Endothelial cell of umbilical vein (primary cell): ENCODE measurements around the gene FAM186B. TPM values are rescaled to one million over a fixed set of nuclear protein-coding genes. Genes with fewer than 3 reads are reported as not detected.

Source experiments
- BruUV-seq: library from RNA; stranded (reverse); fragments of 400-500 nt; replicated peaks from 2 replicates; lab custom pipeline; 2021; lab: Mats Ljungman, UMichigan
- CTCF ChIA-PET: fragments of 300-600, 350-600 bp; sonication (Branson Sonifier 250); formaldehyde crosslinking; loops from one replicate; lab custom pipeline; 2021; ENCODE audit warnings: antibody characterized with exemption, inconsistent platforms; lab: Charles Lee
- POLR2A ChIA-PET: fragments of 300-600, 350-600 bp; sonication (Branson Sonifier 250); formaldehyde crosslinking; loops from one replicate; lab custom pipeline; 2021; ENCODE audit warnings: antibody characterized with exemption, inconsistent platforms; lab: Charles Lee
- DNase-seq: peaks from one replicate; pipeline ENCODE4 v3.0.0-alpha.2; 2011; ENCODE audit warnings: low read depth, low spot score
- FAIRE-seq: peaks from 2 replicates; lab custom pipeline; 2011; peaks lifted over from hg19 to GRCh38; lab: Jason Lieb, UNC
- H2AFZ ChIP-seq: 2 replicates; pipeline ENCODE4 v1.6.0; 2012; ENCODE audit warnings: low read depth, low read length, control low read depth, inconsistent platforms
- H3K27ac ChIP-seq: 2 replicates; pipeline ENCODE4 v1.5.1; 2011; ENCODE audit warnings: low read depth, mild to moderate bottlenecking, control low read depth, low read length, moderate library complexity; ENCODE audit not compliant: insufficient read depth
- H3K27me3 ChIP-seq, 2 experiments: 2 replicates each; pipeline versions ENCODE4 v1.6.0 to v1.6.1; 2011; ENCODE audit warnings: low read length in 2 of 2, mixed read lengths in 1 of 2; ENCODE audit not compliant: control insufficient read depth in 2 of 2, insufficient read depth in 2 of 2
- H3K36me3 ChIP-seq, 2 experiments: 2 replicates in 1 of 2; 3 replicates in 1 of 2; pipeline ENCODE4 v1.5.1; 2011; ENCODE audit warnings: low read length in 2 of 2, mild to moderate bottlenecking in 1 of 2, moderate library complexity in 1 of 2; ENCODE audit not compliant: control insufficient read depth in 2 of 2, insufficient read depth in 2 of 2; ENCODE audit errors: extremely low read depth in 1 of 2
- H3K4me1 ChIP-seq: 3 replicates; pipeline ENCODE4 v1.5.1; 2011; ENCODE audit warnings: mild to moderate bottlenecking, low read length; ENCODE audit not compliant: control insufficient read depth, insufficient read depth; ENCODE audit errors: extremely low read depth
- H3K4me2 ChIP-seq: 2 replicates; pipeline ENCODE4 v1.6.1; 2011; ENCODE audit warnings: low read length, control low read depth, mixed read lengths; ENCODE audit not compliant: insufficient read depth
- H3K4me3 ChIP-seq, 3 experiments: fragments of 200-600 bp in 1 of 3; sonication (generic), shearing (Covaris generic) in 1 of 3; replicated peaks in 1 of 3; 2 replicates each; pipeline ENCODE4 v1.5.1; 2011 to 2016; ENCODE audit warnings: control low read depth in 3 of 3, low read length in 3 of 3, mild to moderate bottlenecking in 2 of 3, inconsistent platforms in 1 of 3, low read depth in 1 of 3, moderate library complexity in 1 of 3; ENCODE audit not compliant: insufficient read depth in 1 of 3
- H3K79me2 ChIP-seq: 2 replicates; pipeline ENCODE4 v1.6.0; 2012; ENCODE audit warnings: low read length, inconsistent platforms; ENCODE audit not compliant: control insufficient read depth, insufficient read depth
- H3K9ac ChIP-seq: replicated peaks from 2 replicates; pipeline ENCODE3; 2011; ENCODE audit warnings: low read length, control low read depth; ENCODE audit not compliant: insufficient read depth; ENCODE audit errors: extremely low read depth
- H3K9me1 ChIP-seq: replicated peaks from 3 replicates; pipeline ENCODE4 v1.6.0; 2011; ENCODE audit warnings: mild to moderate bottlenecking, low read length; ENCODE audit not compliant: control insufficient read depth, insufficient read depth; ENCODE audit errors: extremely low read depth
- H3K9me3 ChIP-seq: replicated peaks from 2 replicates; pipeline ENCODE4 v1.5.1; 2012; ENCODE audit warnings: low read length, inconsistent platforms; ENCODE audit not compliant: control insufficient read depth, insufficient read depth
- H4K20me1 ChIP-seq: replicated peaks from 2 replicates; pipeline ENCODE3; 2011; ENCODE audit warnings: mild to moderate bottlenecking, low read length; ENCODE audit not compliant: control insufficient read depth, insufficient read depth; ENCODE audit errors: extremely low read depth
- EZH2 ChIP-seq: IDR thresholded peaks from 2 replicates; pipeline ENCODE4 v1.6.1; 2012; ENCODE audit warnings: borderline replicate concordance, low read depth, mild to moderate bottlenecking, moderate library complexity, low read length, inconsistent platforms; ENCODE audit not compliant: severe bottlenecking
- FOS ChIP-seq: IDR thresholded peaks from 2 replicates; pipeline ENCODE4 v1.6.1; 2011; ENCODE audit warnings: mild to moderate bottlenecking, low read length, moderate library complexity, borderline replicate concordance; ENCODE audit not compliant: insufficient read depth
- GATA2 ChIP-seq: IDR thresholded peaks from 2 replicates; pipeline ENCODE4 v1.7.0; 2011; ENCODE audit warnings: low read depth, mild to moderate bottlenecking, moderate library complexity, mixed read lengths, low read length; ENCODE audit not compliant: insufficient read length, insufficient read depth
- JUN ChIP-seq: IDR thresholded peaks from 2 replicates; pipeline ENCODE4 v1.6.1; 2011; ENCODE audit warnings: borderline replicate concordance, low read depth; ENCODE audit not compliant: insufficient read length, insufficient read depth
- MAX ChIP-seq: IDR thresholded peaks from 2 replicates; pipeline ENCODE4 v1.6.1; 2011; ENCODE audit not compliant: insufficient read depth, insufficient read length
- MYC ChIP-seq: IDR thresholded peaks from one replicate; pipeline ENCODE4 v1.6.1; 2011; ENCODE audit warnings: mild to moderate bottlenecking, low read depth, low read length
- POLR2A ChIP-seq: IDR thresholded peaks from 2 replicates; pipeline ENCODE4 v1.6.1; 2012; ENCODE audit warnings: low read depth, mild to moderate bottlenecking, control low read depth, low read length
- POLR2AphosphoS5 ChIP-seq: IDR thresholded peaks from 2 replicates; pipeline ENCODE4 v1.6.1; 2012; ENCODE audit warnings: low read depth, mild to moderate bottlenecking, control low read depth, low read length, moderate library complexity; ENCODE audit not compliant: insufficient read depth
- dilution Hi-C: fragments of 300-500 bp; cut with MboI; formaldehyde crosslinking; loops from one replicate; pipeline ENCODE4 v1.15.0; 2019; ENCODE audit warnings: low sequenced_read_pairs; ENCODE audit not compliant: extremely low pct_ligation_motif_present
- intact Hi-C: fragments of 100-400 bp; cut with micrococcal nuclease; formaldehyde crosslinking; loops from one replicate; pipeline ENCODE4 v1.10.0; 2022
- polyA plus RNA-seq, 4 experiments: library from polyadenylated mRNA; depleted of rRNA in 3 of 4; stranded (reverse) in 3 of 4; unstranded in 1 of 4; fragments of >200 nt; gene quantifications; 2 replicates each; pipeline versions ENCODE4 v1.2.1 to v1.2.3, GENCODE V29; 2011 to 2012; ENCODE audit warnings: missing spikeins in 1 of 4
- total RNA-seq: library from RNA; stranded (reverse); gene quantifications from 2 replicates; pipeline ENCODE4 v1.2.3, GENCODE V29; 2021
- TF ChIP-seq, protein P1 (sequence below), 2 donors: IDR thresholded peaks; 1 replicate in 1 of 2; 2 replicates in 1 of 2; pipeline ENCODE4 v1.5.1; 2011; ENCODE audit warnings: low read length in 2 of 2, mild to moderate bottlenecking in 2 of 2, moderate library complexity in 2 of 2, control low read depth in 1 of 2, inconsistent platforms in 1 of 2, low read depth in 1 of 2; ENCODE audit not compliant: insufficient read depth in 1 of 2; ENCODE audit errors: extremely low read depth in 1 of 2

Gene FAM186B
- total and polyA plus RNA-seq, 2 donors (not counting 3 experiments of a cell fraction or from before 2014, with no cell fraction given), result 0.10 to 0.33 TPM

DNA sequence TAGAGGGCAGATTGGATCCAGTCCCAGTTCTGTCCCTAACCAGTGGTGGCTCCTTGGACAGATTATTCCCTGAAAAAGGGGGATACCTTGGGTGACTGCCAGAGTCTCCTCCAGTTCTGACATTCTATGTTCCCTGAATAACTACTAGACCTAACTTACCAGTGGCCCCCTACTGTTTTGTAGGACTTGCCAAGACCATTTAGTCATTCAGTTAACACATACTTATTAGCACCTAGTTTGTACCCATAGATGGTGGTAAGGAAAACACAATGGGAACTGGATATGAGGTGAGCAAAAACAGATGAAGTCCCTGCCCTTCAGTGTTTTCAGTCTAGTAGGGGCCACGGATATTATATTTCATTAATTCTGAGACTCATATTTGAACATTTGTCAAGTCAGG, 21.4 kb upstream of the FAM186B start:
- dilution Hi-C loops (no loop called here), intact Hi-C loops (no loop called here)
- CTCF ChIA-PET, result interaction anchor here (2.1 to 2.4 kb wide), 2 partner anchors 10 to 115 kb away, joined by 5 to 13 read pairs; partner anchors contain the start of gene TMBIM6
- DNase-seq (no peak), FAIRE-seq (no peak)
- TF ChIP-seq FOS (no peak), POLR2A (no peak), POLR2AphosphoS5 (no peak), MAX (no peak), JUN (no peak), EZH2 (no peak)
- H3K9me3 ChIP-seq, result no peaks in the 10 kb centered on the region
- POLR2A ChIA-PET, result no interaction called here
- no peaks in the 10 kb centered on the region for H3K36me3 ChIP-seq
- no peaks in the 10 kb centered on the region for H3K79me2 ChIP-seq
- H3K4me1 ChIP-seq, result peaks cover 17% of the 10 kb centered on the region
- H3K27me3 ChIP-seq, result no peaks in the 10 kb centered on the region
- H3K9me1 ChIP-seq, result no peaks in the 10 kb centered on the region
- no peak overlapping the region for H3K4me2 ChIP-seq
- H3K27ac ChIP-seq, result no peak overlapping the region
- H3K9ac ChIP-seq, result no peak overlapping the region
- no peaks in the 10 kb centered on the region for H4K20me1 ChIP-seq
- BruUV-seq, result no TSS peak
- no peak overlapping the region for H2AFZ ChIP-seq
- H3K4me3 ChIP-seq, result no peak overlapping the region

- H4K20me1 ChIP-seq, result no peaks in the 10 kb centered on the region
- H3K9ac ChIP-seq, result no peak overlapping the region
- H3K27me3 ChIP-seq, result no peaks in the 10 kb centered on the region
- TF ChIP-seq POLR2AphosphoS5 (no peak), MYC (no peak), FOS (no peak), MAX (no peak), JUN (no peak), EZH2 (no peak), POLR2A (no peak), GATA2 (no peak)
- TF ChIP-seq, protein P1, sequence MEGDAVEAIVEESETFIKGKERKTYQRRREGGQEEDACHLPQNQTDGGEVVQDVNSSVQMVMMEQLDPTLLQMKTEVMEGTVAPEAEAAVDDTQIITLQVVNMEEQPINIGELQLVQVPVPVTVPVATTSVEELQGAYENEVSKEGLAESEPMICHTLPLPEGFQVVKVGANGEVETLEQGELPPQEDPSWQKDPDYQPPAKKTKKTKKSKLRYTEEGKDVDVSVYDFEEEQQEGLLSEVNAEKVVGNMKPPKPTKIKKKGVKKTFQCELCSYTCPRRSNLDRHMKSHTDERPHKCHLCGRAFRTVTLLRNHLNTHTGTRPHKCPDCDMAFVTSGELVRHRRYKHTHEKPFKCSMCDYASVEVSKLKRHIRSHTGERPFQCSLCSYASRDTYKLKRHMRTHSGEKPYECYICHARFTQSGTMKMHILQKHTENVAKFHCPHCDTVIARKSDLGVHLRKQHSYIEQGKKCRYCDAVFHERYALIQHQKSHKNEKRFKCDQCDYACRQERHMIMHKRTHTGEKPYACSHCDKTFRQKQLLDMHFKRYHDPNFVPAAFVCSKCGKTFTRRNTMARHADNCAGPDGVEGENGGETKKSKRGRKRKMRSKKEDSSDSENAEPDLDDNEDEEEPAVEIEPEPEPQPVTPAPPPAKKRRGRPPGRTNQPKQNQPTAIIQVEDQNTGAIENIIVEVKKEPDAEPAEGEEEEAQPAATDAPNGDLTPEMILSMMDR (IDR thresholded peaks at IDR 0.05; ENCODE audit: extremely low read depth in 1 of 2, insufficient read depth in 1 of 2, low read depth in 1 of 2, low read length in 2 of 2), result no peak
- no peaks in the 10 kb centered on the region for H3K36me3 ChIP-seq
- BruUV-seq, result no TSS peak
- DNase-seq (no peak), FAIRE-seq (no peak)
- peaks cover 21% of the 10 kb centered on the region for H3K4me1 ChIP-seq
- H3K9me3 ChIP-seq, result no peaks in the 10 kb centered on the region
- intact Hi-C loops (no loop called here), dilution Hi-C loops (no loop called here)
- H3K9me1 ChIP-seq, result no peaks in the 10 kb centered on the region
- ChIA-PET POLR2A (no interaction called here), CTCF (interaction anchor here (0.6 to 4.5 kb wide), 3 partner anchors 10 to 295 kb away, joined by 3 to 32 read pairs (median 5); partner anchors contain the start of gene TMBIM6)
- H2AFZ ChIP-seq, result no peak overlapping the region
- H3K27ac ChIP-seq, result no peak overlapping the region
- H3K4me2 ChIP-seq, result no peak overlapping the region
- no peak overlapping the region for H3K4me3 ChIP-seq
- no peaks in the 10 kb centered on the region for H3K79me2 ChIP-seq
Measured at GRCh38 chr12:49626169-49626835, 20.9 kb upstream of the FAM186B start.
